ACC112 (cell line): ENCODE measurements around the gene PMEL.
"Not testable (repeated sequence)": the region's sequence is repeated elsewhere in the genome, so short reads cannot be mapped to it uniquely, and the experiment has no call there.

Source experiments
- H2AFZ ChIP-seq: fragments of 200-600 bp; sonication (generic); one replicate; pipeline ENCODE4 v1.6.0; 2017; ENCODE audit warnings: antibody characterized with exemption, low read length; ENCODE audit not compliant: unreplicated experiment
- H3K27ac ChIP-seq: fragments of 200-600 bp; sonication (generic); 2 replicates; pipeline ENCODE4 v1.5.1; 2014; ENCODE audit warnings: low read depth, mild to moderate bottlenecking, antibody characterized with exemption, low read length, moderate library complexity
- H3K27me3 ChIP-seq: fragments of 200-600 bp; sonication (generic); 2 replicates; pipeline ENCODE4 v1.6.1; 2014; ENCODE audit warnings: mild to moderate bottlenecking, antibody characterized with exemption, low read length, moderate library complexity, mixed read lengths; ENCODE audit not compliant: insufficient read depth
- H3K36me3 ChIP-seq: fragments of 200-600 bp; sonication (generic); 2 replicates; pipeline ENCODE4 v1.6.1; 2016; ENCODE audit warnings: mild to moderate bottlenecking, antibody characterized with exemption, low read length, moderate library complexity, mixed read lengths; ENCODE audit not compliant: insufficient read depth
- H3K4me1 ChIP-seq: fragments of 200-600 bp; sonication (generic); one replicate; pipeline ENCODE4 v1.6.1; 2016; ENCODE audit warnings: low read length, mixed read lengths; ENCODE audit not compliant: insufficient read depth, unreplicated experiment, control insufficient read depth
- H3K4me3 ChIP-seq: fragments of 200-600 bp; sonication (generic); 2 replicates; pipeline ENCODE4 v1.5.1; 2014; ENCODE audit warnings: mild to moderate bottlenecking, low read depth, low read length
- H3K79me2 ChIP-seq: fragments of 200-600 bp; sonication (generic); one replicate; pipeline ENCODE4 v1.6.0; 2016; ENCODE audit warnings: low read length; ENCODE audit not compliant: control insufficient read depth, unreplicated experiment, insufficient read depth

The PMEL gene

GRCh38 chr12:55999522-55999921, 33.7 kb upstream of the PMEL start:
- not testable (repeated sequence) for H3K27ac ChIP-seq, H3K79me2 ChIP-seq, H3K4me3 ChIP-seq, H2AFZ ChIP-seq, H3K4me1 ChIP-seq, H3K36me3 ChIP-seq, H3K27me3 ChIP-seq

- no peaks in the 10 kb centered on the region for H3K4me1 ChIP-seq
- peak overlapping the region; percentile 79 for H3K4me3 ChIP-seq
- no peak overlapping the region for H3K27ac ChIP-seq
- no peaks in the 10 kb centered on the region for H3K79me2 ChIP-seq
- H2AFZ ChIP-seq = no peak overlapping the region
- H3K36me3 ChIP-seq = 0 out of 2 replicates have a peak, but pooled peaks cover 4% of the 10 kb centered on the region
- no peaks in the 10 kb centered on the region for H3K27me3 ChIP-seq
Observed at GRCh38 chr12:55997535-55997859, 31.7 kb upstream of the PMEL start.

GRCh38 chr12:55996715-55997534, 31.1 kb upstream of the PMEL start, which contains the start of gene SUOX:
TSS of gene SUOX (plus strand) at chr12:55997276. CDS start at chr12:56002222, 4,946 bp downstream.
- Histone ChIP-seq H3K79me2 (no peaks in the 10 kb centered on the region), H3K4me1 (no peaks in the 10 kb centered on the region), H3K36me3 (0 out of 2 replicates have a peak, but pooled peaks cover 4% of the 10 kb centered on the region), H3K27me3 (no peaks in the 10 kb centered on the region), H3K27ac (peak within 1 kb of the TSS; percentile 7; the same call in 1 of the 2 replicates), H2AFZ (peak within 1 kb of the TSS; percentile 66), H3K4me3 (peak within 1 kb of the TSS; percentile 79)

GRCh38 chr12:55996201-55996714, 30.4 kb upstream of the PMEL start:
- Histone ChIP-seq H2AFZ (peak overlapping the region; percentile 66), H3K4me1 (no peaks in the 10 kb centered on the region), H3K27ac (peak overlapping the region; percentile 7; the same call in 1 of the 2 replicates), H3K36me3 (peaks cover 6% of the 10 kb centered on the region; the same call in 1 of the 2 replicates), H3K79me2 (no peaks in the 10 kb centered on the region), H3K27me3 (no peaks in the 10 kb centered on the region), H3K4me3 (peak overlapping the region; percentile 79)

GRCh38 chr12:55995366-55995765, 29.5 kb upstream of the PMEL start:
- no peak overlapping the region for H3K27ac ChIP-seq
- H3K4me3 ChIP-seq = no peak overlapping the region
- H3K27me3 ChIP-seq = no peaks in the 10 kb centered on the region
- peaks cover 15% of the 10 kb centered on the region for H3K36me3 ChIP-seq
- no peaks in the 10 kb centered on the region for H3K79me2 ChIP-seq
- H2AFZ ChIP-seq = no peak overlapping the region
- no peaks in the 10 kb centered on the region for H3K4me1 ChIP-seq

GRCh38 chr12:55993230-55993853, 27.5 kb upstream of the PMEL start:
- Histone ChIP-seq H3K4me1 (no peaks in the 10 kb centered on the region), H3K27ac (no peak overlapping the region), H3K27me3 (no peaks in the 10 kb centered on the region), H3K4me3 (no peak overlapping the region), H3K79me2 (no peaks in the 10 kb centered on the region), H2AFZ (no peak overlapping the region), H3K36me3 (peaks cover 17% of the 10 kb centered on the region)

GRCh38 chr12:55991110-55991509, 25.3 kb upstream of the PMEL start:
- Histone ChIP-seq H2AFZ (no peak overlapping the region), H3K36me3 (peaks cover 19% of the 10 kb centered on the region), H3K27ac (no peak overlapping the region), H3K4me3 (no peak overlapping the region), H3K4me1 (no peaks in the 10 kb centered on the region), H3K79me2 (no peaks in the 10 kb centered on the region), H3K27me3 (no peaks in the 10 kb centered on the region)

- not testable (repeated sequence) for H3K27me3 ChIP-seq, H3K79me2 ChIP-seq, H3K4me3 ChIP-seq, H3K4me1 ChIP-seq, H3K27ac ChIP-seq, H2AFZ ChIP-seq
- H3K36me3 ChIP-seq = peaks cover 27% of the 10 kb centered on the region
Observed at GRCh38 chr12:55985976-55986375, 20.1 kb upstream of the PMEL start.

- H3K27ac ChIP-seq = no peak overlapping the region
- peaks cover 8% of the 10 kb centered on the region for H3K79me2 ChIP-seq
- H3K27me3 ChIP-seq = no peaks in the 10 kb centered on the region
- peaks cover 7% of the 10 kb centered on the region for H3K4me1 ChIP-seq
- peaks cover 22% of the 10 kb centered on the region for H3K36me3 ChIP-seq
- no peak overlapping the region for H3K4me3 ChIP-seq
- no peak overlapping the region for H2AFZ ChIP-seq
Observed at GRCh38 chr12:55985341-55985740, 19.5 kb upstream of the PMEL start.

- Histone ChIP-seq H3K27me3 (no peaks in the 10 kb centered on the region), H2AFZ (no peak overlapping the region), H3K79me2 (peaks cover 8% of the 10 kb centered on the region), H3K36me3 (peaks cover 20% of the 10 kb centered on the region), H3K4me3 (no peak overlapping the region), H3K27ac (no peak overlapping the region), H3K4me1 (peaks cover 7% of the 10 kb centered on the region)
Observed at GRCh38 chr12:55984861-55985260, 19.0 kb upstream of the PMEL start.
